Eye (tissue), 1 donor: ENCODE results near the gene CEP170B.
A peak's percentile ranks its signal among the peaks of the same experiment; 100 is the strongest.
"Not testable (repeated sequence)": the region's sequence is repeated elsewhere in the genome, so short reads cannot be mapped to it uniquely, and the experiment has no call there.

ENCODE experiments used
- DNase-seq: peaks from one replicate; pipeline ENCODE4 v3.0.0-alpha.2; 2015

The CEP170B gene

GRCh38 chr14:104919152-104919992 lies 54.3 kb downstream of the CEP170B start:
- not testable (repeated sequence) for DNase-seq

GRCh38 chr14:104919993-104920315 lies 54.9 kb downstream of the CEP170B start:
- no peak for DNase-seq

- DNase-seq = no peak
Observed at GRCh38 chr14:104923640-104924420, 58.8 kb downstream of the CEP170B start.

GRCh38 chr14:104924421-104925213 lies 59.5 kb downstream of the CEP170B start, which contains the start of gene PLD4:
TSS of gene PLD4 (plus strand) at chr14:104924879. CDS start at chr14:104927141, 2,262 bp downstream.
- no peak for DNase-seq

- no peak for DNase-seq
Observed at GRCh38 chr14:104925214-104925854, 60.3 kb downstream of the CEP170B start.

- DNase-seq = no peak
Observed at GRCh38 chr14:104925855-104926609, 61.0 kb downstream of the CEP170B start.

GRCh38 chr14:104926619-104927431 lies 61.8 kb downstream of the CEP170B start:
- no peak for DNase-seq

GRCh38 chr14:104927432-104927816 lies 62.4 kb downstream of the CEP170B start:
- DNase-seq = no peak

- no peak for DNase-seq
Observed at GRCh38 chr14:104927901-104928300, 62.8 kb downstream of the CEP170B start.

- DNase-seq = no peak
Observed at GRCh38 chr14:104928391-104929133, 63.5 kb downstream of the CEP170B start.

- no peak for DNase-seq
Observed at GRCh38 chr14:104929268-104930230, 64.5 kb downstream of the CEP170B start.

- DNase-seq = peak; percentile 26
Observed at GRCh38 chr14:104930526-104931303, 65.6 kb downstream of the CEP170B start.

GRCh38 chr14:104931304-104931770 lies 66.3 kb downstream of the CEP170B start:
- peak; percentile 39 for DNase-seq

GRCh38 chr14:104931771-104932675 lies 67.0 kb downstream of the CEP170B start:
- DNase-seq = peak; percentile 48

GRCh38 chr14:104932676-104933631 lies 67.9 kb downstream of the CEP170B start:
- DNase-seq = peak; percentile 95
